IMR-90 (cell line): ENCODE data around the gene CCR8. TPM values are rescaled to one million over a fixed set of nuclear protein-coding genes. Genes with fewer than 3 reads are reported as not detected.

Experiments
- ATAC-seq: fragments of 200-7000 bp; cut with Tn5 transposase; 2 replicates; pipeline ENCODE4 v1.9.1; 2020; ENCODE audit warnings: low read depth, mild to moderate bottlenecking, moderate library complexity
- BruUV-seq: library from RNA; stranded (reverse); fragments of 400-500 nt; replicated peaks from 2 replicates; lab custom pipeline; 2021; lab: Mats Ljungman, UMichigan
- CTCF ChIA-PET: fragments of 300-600 bp; formaldehyde crosslinking; extraction: SDS; loops from one replicate; lab custom pipeline; 2021; ENCODE audit warnings: antibody characterized with exemption; lab: Yijun Ruan, JAX
- POLR2A ChIA-PET: fragments of 300-600 bp; sonication (Branson Sonifier 250); formaldehyde crosslinking; loops from one replicate; lab custom pipeline; 2022; ENCODE audit warnings: antibody characterized with exemption; ENCODE audit not compliant: unreplicated experiment; lab: Charles Lee
- DNase-seq: peaks from one replicate; pipeline ENCODE4 v3.0.0; 2013
- H2AFZ ChIP-seq: replicated peaks from 2 replicates; pipeline ENCODE3; 2013; ENCODE audit warnings: low read length, mild to moderate bottlenecking; ENCODE audit not compliant: poor library complexity
- H2AK5ac ChIP-seq: 2 replicates; pipeline ENCODE4 v1.6.1; 2013; ENCODE audit warnings: low read depth, low read length, inconsistent platforms
- H2AK9ac ChIP-seq: replicated peaks from 2 replicates; pipeline ENCODE3; 2013; ENCODE audit warnings: mild to moderate bottlenecking, low read depth, low read length, moderate library complexity; ENCODE audit not compliant: poor library complexity
- H2BK120ac ChIP-seq: 2 replicates; pipeline ENCODE4 v1.6.1; 2013; ENCODE audit warnings: low read depth, low read length, inconsistent platforms
- H2BK15ac ChIP-seq: 3 replicates; pipeline ENCODE4 v1.6.1; 2013; ENCODE audit warnings: low read depth, low read length, inconsistent platforms
- H2BK20ac ChIP-seq: 2 replicates; pipeline ENCODE4 v1.6.1; 2013; ENCODE audit warnings: low read depth, mild to moderate bottlenecking, inconsistent platforms, low read length, moderate library complexity
- H2BK5ac ChIP-seq: 2 replicates; pipeline ENCODE4 v1.6.1; 2013; ENCODE audit warnings: mild to moderate bottlenecking, low read depth, low read length, inconsistent platforms; ENCODE audit not compliant: poor library complexity, severe bottlenecking
- H3K14ac ChIP-seq: replicated peaks from 2 replicates; pipeline ENCODE4 v1.6.1; 2013; ENCODE audit warnings: low read depth, low read length, inconsistent platforms
- H3K18ac ChIP-seq: 2 replicates; pipeline ENCODE4 v1.6.1; 2013; ENCODE audit warnings: low read depth, low read length, control low read depth
- H3K23ac ChIP-seq: 2 replicates; pipeline ENCODE4 v1.6.1; 2013; ENCODE audit warnings: low read depth, low read length, inconsistent platforms
- H3K27ac ChIP-seq: 2 replicates; pipeline ENCODE4 v1.5.1; 2013; ENCODE audit warnings: mild to moderate bottlenecking, control low read depth, low read length; ENCODE audit not compliant: insufficient read depth
- H3K27me3 ChIP-seq: 2 replicates; pipeline ENCODE4 v1.6.1; 2013; ENCODE audit warnings: low read length; ENCODE audit not compliant: control insufficient read depth, insufficient read depth
- H3K36me3 ChIP-seq: 2 replicates; pipeline ENCODE4 v1.6.1; 2013; ENCODE audit warnings: low read length, mixed read lengths; ENCODE audit not compliant: control insufficient read depth, insufficient read depth
- H3K4ac ChIP-seq: 2 replicates; pipeline ENCODE4 v1.6.1; 2013; ENCODE audit warnings: low read depth, low read length, inconsistent platforms
- H3K4me1 ChIP-seq: 2 replicates; pipeline ENCODE4 v1.6.1; 2013; ENCODE audit warnings: low read length, mixed read lengths; ENCODE audit not compliant: control insufficient read depth, insufficient read depth
- H3K4me2 ChIP-seq: 2 replicates; pipeline ENCODE4 v1.6.1; 2013; ENCODE audit warnings: low read depth, mild to moderate bottlenecking, control low read depth, low read length, moderate library complexity
- H3K4me3 ChIP-seq: 2 replicates; pipeline ENCODE4 v1.5.1; 2013; ENCODE audit warnings: low read depth, mild to moderate bottlenecking, control low read depth, low read length, moderate library complexity; ENCODE audit not compliant: insufficient read depth
- H3K56ac ChIP-seq: 2 replicates; pipeline ENCODE4 v1.6.1; 2013; ENCODE audit warnings: low read length, inconsistent platforms; ENCODE audit not compliant: insufficient read depth; ENCODE audit errors: extremely low read depth
- H3K79me1 ChIP-seq, 2 experiments: 2 replicates each; pipeline ENCODE4 v1.6.1; 2013; ENCODE audit warnings: low read length in 2 of 2, inconsistent platforms in 1 of 2, low read depth in 1 of 2
- H3K9ac ChIP-seq: 2 replicates; pipeline ENCODE4 v1.6.1; 2013; ENCODE audit warnings: low read depth, low read length, control low read depth
- H3K9me1 ChIP-seq: 2 replicates; pipeline ENCODE4 v1.6.1; 2013; ENCODE audit warnings: low read length, inconsistent platforms; ENCODE audit not compliant: insufficient read depth
- H3K9me3 ChIP-seq: 2 replicates; pipeline ENCODE4 v1.6.1; 2013; ENCODE audit warnings: low read length; ENCODE audit not compliant: control insufficient read depth, insufficient read depth
- H4K20me1 ChIP-seq: 2 replicates; pipeline ENCODE4 v1.6.1; 2013; ENCODE audit warnings: low read length, inconsistent platforms; ENCODE audit not compliant: insufficient read depth
- H4K5ac ChIP-seq: 2 replicates; pipeline ENCODE4 v1.6.1; 2013; ENCODE audit warnings: mild to moderate bottlenecking, low read depth, low read length, control low read depth
- H4K8ac ChIP-seq, 2 experiments: 2 replicates each; pipeline ENCODE4 v1.6.1; 2013; ENCODE audit warnings: low read depth in 2 of 2, low read length in 2 of 2, control low read depth in 1 of 2, inconsistent platforms in 1 of 2
- H4K91ac ChIP-seq: 2 replicates; pipeline ENCODE4 v1.6.1; 2013; ENCODE audit warnings: low read depth, low read length, inconsistent platforms; ENCODE audit not compliant: insufficient read depth
- BHLHE40 ChIP-seq: fragments of 150-350 bp; IDR thresholded peaks from 2 replicates; pipeline ENCODE4 v1.6.1; 2016; ENCODE audit warnings: mild to moderate bottlenecking, low read depth, low read length
- CEBPB ChIP-seq: IDR thresholded peaks from 2 replicates; pipeline ENCODE4 v1.6.1; 2012; ENCODE audit warnings: low read depth, low read length, improper control_type of control experiment
- CHD1 ChIP-seq: IDR thresholded peaks from 2 replicates; pipeline ENCODE4 v1.6.1; 2012; ENCODE audit warnings: low read depth, low read length, improper control_type of control experiment
- FOS ChIP-seq: fragments of 150-350 bp; IDR thresholded peaks from 2 replicates; pipeline ENCODE4 v1.6.1; 2016; ENCODE audit warnings: low read depth, low read length
- MAFK ChIP-seq: IDR thresholded peaks from 2 replicates; pipeline ENCODE4 v1.6.1; 2012; ENCODE audit warnings: low read depth, low read length, improper control_type of control experiment
- MAZ ChIP-seq: IDR thresholded peaks from 2 replicates; pipeline ENCODE4 v1.6.1; 2012; ENCODE audit warnings: low read depth, mild to moderate bottlenecking, low read length, improper control_type of control experiment, moderate library complexity, borderline replicate concordance
- MXI1 ChIP-seq: IDR thresholded peaks from 2 replicates; pipeline ENCODE4 v1.6.1; 2012; ENCODE audit warnings: low read depth, mild to moderate bottlenecking, low read length, moderate library complexity, borderline replicate concordance
- NFE2L2 ChIP-seq: fragments of 150-350 bp; IDR thresholded peaks from 2 replicates; pipeline ENCODE4 v1.6.1; 2016; ENCODE audit warnings: low read depth, mild to moderate bottlenecking, low read length
- RAD21 ChIP-seq: IDR thresholded peaks from 2 replicates; pipeline ENCODE4 v1.6.1; 2012; ENCODE audit warnings: low read length, improper control_type of control experiment
- RCOR1 ChIP-seq: IDR thresholded peaks from 2 replicates; pipeline ENCODE4 v1.6.1; 2012; ENCODE audit warnings: mild to moderate bottlenecking, low read length, improper control_type of control experiment; ENCODE audit not compliant: insufficient replicate concordance
- RFX5 ChIP-seq: IDR thresholded peaks from 2 replicates; pipeline ENCODE4 v1.8.0; 2012; ENCODE audit warnings: low read depth, mild to moderate bottlenecking, low read length, moderate library complexity
- SMC3 ChIP-seq: fragments of 150-350 bp; IDR thresholded peaks from 2 replicates; pipeline ENCODE4 v1.6.1; 2016; ENCODE audit warnings: low read depth, mild to moderate bottlenecking, antibody characterized with exemption, low read length, moderate library complexity
- WGBS, 2 experiments: methylation state at CpG; one replicate each; pipeline versions ENCODE4 v1.1.5 to v1.1.7; 2013; ENCODE audit warnings: missing lambda C conversion rate in 2 of 2; ENCODE audit not compliant: insufficient read length in 1 of 2; ENCODE audit errors: extremely low coverage in 2 of 2; 5-methylcytosine and 5-hydroxymethylcytosine counted together
- dilution Hi-C: fragments of 300-500 bp; cut with HindIII; formaldehyde crosslinking; loops from one replicate; pipeline ENCODE4 v1.14.3; 2018; ENCODE audit warnings: low sequenced_read_pairs; ENCODE audit not compliant: unreplicated experiment
- in situ Hi-C: fragments of 300-500 bp; cut with MboI; formaldehyde crosslinking; loops from 3 replicates; pipeline ENCODE4 v1.14.3; 2019; ENCODE audit warnings: low sequenced_read_pairs, inconsistent platforms, mixed read lengths
- intact Hi-C: fragments of 100-400 bp; cut with micrococcal nuclease; formaldehyde crosslinking; loops from 2 replicates; pipeline ENCODE4 v1.10.0; 2022
- polyA plus RNA-seq, 3 experiments: library from polyadenylated mRNA; depleted of rRNA; stranded (reverse); fragments of >200 nt; gene quantifications; 2 replicates each; pipeline ENCODE4 v1.2.3, GENCODE V29; 2012; ENCODE audit warnings: low replicate concordance in 1 of 3
- total RNA-seq: library from RNA; depleted of rRNA; stranded (reverse); fragments of >200 nt; gene quantifications from 2 replicates; pipeline ENCODE4 v1.2.3, GENCODE V29; 2012
- TF ChIP-seq, protein P1 (sequence below): fragments of 150-350 bp; IDR thresholded peaks from 2 replicates; pipeline ENCODE4 v1.6.1; 2017; ENCODE audit warnings: mild to moderate bottlenecking, antibody characterized with exemption, low read length, low read depth
- TF ChIP-seq, protein P2 (sequence below): fragments of 150-350 bp; IDR thresholded peaks from 2 replicates; pipeline ENCODE4 v1.6.1; 2016; ENCODE audit warnings: low read depth, mild to moderate bottlenecking, low read length, moderate library complexity, borderline replicate concordance
- TF ChIP-seq, protein P3 (sequence below): conservative IDR thresholded peaks from 2 replicates; pipeline ENCODE4 v1.5.1; 2012; ENCODE audit warnings: mild to moderate bottlenecking, low read depth, low read length, improper control_type of control experiment

Gene CCR8
- total and polyA plus RNA-seq, 2 of the 4 experiments (the other 2 are of a cell fraction) = not detected

DNA sequence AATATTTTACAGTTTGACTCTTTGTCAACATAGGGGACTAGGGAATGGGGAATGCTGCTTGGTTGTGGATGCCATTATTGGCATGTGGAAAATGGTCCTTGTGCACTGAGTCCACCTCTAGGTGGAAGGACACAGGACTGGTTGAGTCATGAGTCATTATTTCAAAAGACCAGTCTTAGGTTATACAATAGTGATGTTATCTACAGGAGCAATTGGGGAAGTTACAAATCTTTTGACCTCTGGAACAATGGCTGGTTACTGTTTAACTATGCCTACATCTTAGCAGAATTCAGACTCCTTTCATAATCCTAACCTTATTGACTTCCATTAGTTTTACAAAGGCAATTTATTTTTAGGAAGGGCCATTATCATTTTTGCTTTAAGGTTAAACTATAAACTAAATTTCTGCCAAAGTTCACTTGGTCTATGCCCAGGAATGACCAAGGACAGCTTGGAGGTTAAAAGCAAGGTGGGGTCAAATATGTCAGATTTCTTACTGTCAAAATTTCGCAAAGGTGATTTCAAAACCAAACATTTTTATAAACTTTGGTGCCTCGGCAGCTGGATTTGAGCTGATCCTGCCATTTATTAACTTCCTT lies 11.8 kb upstream of the CCR8 start:
- in situ Hi-C loops = no loop called here
- dilution Hi-C loops = no loop called here
- Histone ChIP-seq H4K91ac (no peak overlapping the region), H4K8ac (no peak overlapping the region), H3K4me3 (no peak overlapping the region), H3K36me3 (no peaks in the 10 kb centered on the region), H2AK5ac (no peak overlapping the region), H2BK120ac (no peak overlapping the region), H3K4me1 (no peaks in the 10 kb centered on the region), H3K23ac (no peak overlapping the region), H3K9me1 (no peaks in the 10 kb centered on the region), H3K27me3 (no peaks in the 10 kb centered on the region), H2BK20ac (no peak overlapping the region), H3K79me1 (no peaks in the 10 kb centered on the region), H3K9me3 (no peaks in the 10 kb centered on the region), H2AK9ac (no peak overlapping the region), H3K4me2 (no peak overlapping the region), H4K20me1 (no peaks in the 10 kb centered on the region), H3K56ac (no peak overlapping the region), H3K14ac (no peak overlapping the region), H4K5ac (no peak overlapping the region), H2BK5ac (no peak overlapping the region), H3K18ac (no peak overlapping the region), H3K4ac (no peak overlapping the region), H3K27ac (no peak overlapping the region), H2AFZ (no peak overlapping the region), H3K9ac (no peak overlapping the region), H2BK15ac (no peak overlapping the region)
- BruUV-seq = no TSS peak
- POLR2A ChIA-PET = no interaction called here
- intact Hi-C loops = no loop called here
- no peak for DNase-seq
- CTCF ChIA-PET = no interaction called here
- no CpG with 5 or more reads among the region's 2 CpGs for WGBS, 2 experiments
- no peak for ATAC-seq
- TF ChIP-seq, protein P1, sequence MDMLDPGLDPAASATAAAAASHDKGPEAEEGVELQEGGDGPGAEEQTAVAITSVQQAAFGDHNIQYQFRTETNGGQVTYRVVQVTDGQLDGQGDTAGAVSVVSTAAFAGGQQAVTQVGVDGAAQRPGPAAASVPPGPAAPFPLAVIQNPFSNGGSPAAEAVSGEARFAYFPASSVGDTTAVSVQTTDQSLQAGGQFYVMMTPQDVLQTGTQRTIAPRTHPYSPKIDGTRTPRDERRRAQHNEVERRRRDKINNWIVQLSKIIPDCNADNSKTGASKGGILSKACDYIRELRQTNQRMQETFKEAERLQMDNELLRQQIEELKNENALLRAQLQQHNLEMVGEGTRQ = no peak
- no peak for TF ChIP-seq SMC3
- TF ChIP-seq RCOR1 = no peak
- TF ChIP-seq RAD21 = no peak
- TF ChIP-seq MAFK = no peak
- no peak for TF ChIP-seq RFX5
- no peak for TF ChIP-seq CEBPB
- TF ChIP-seq, protein P2, sequence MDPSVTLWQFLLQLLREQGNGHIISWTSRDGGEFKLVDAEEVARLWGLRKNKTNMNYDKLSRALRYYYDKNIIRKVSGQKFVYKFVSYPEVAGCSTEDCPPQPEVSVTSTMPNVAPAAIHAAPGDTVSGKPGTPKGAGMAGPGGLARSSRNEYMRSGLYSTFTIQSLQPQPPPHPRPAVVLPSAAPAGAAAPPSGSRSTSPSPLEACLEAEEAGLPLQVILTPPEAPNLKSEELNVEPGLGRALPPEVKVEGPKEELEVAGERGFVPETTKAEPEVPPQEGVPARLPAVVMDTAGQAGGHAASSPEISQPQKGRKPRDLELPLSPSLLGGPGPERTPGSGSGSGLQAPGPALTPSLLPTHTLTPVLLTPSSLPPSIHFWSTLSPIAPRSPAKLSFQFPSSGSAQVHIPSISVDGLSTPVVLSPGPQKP = no peak
- no peak for TF ChIP-seq FOS
- TF ChIP-seq CHD1 = no peak
- TF ChIP-seq, protein P3, sequence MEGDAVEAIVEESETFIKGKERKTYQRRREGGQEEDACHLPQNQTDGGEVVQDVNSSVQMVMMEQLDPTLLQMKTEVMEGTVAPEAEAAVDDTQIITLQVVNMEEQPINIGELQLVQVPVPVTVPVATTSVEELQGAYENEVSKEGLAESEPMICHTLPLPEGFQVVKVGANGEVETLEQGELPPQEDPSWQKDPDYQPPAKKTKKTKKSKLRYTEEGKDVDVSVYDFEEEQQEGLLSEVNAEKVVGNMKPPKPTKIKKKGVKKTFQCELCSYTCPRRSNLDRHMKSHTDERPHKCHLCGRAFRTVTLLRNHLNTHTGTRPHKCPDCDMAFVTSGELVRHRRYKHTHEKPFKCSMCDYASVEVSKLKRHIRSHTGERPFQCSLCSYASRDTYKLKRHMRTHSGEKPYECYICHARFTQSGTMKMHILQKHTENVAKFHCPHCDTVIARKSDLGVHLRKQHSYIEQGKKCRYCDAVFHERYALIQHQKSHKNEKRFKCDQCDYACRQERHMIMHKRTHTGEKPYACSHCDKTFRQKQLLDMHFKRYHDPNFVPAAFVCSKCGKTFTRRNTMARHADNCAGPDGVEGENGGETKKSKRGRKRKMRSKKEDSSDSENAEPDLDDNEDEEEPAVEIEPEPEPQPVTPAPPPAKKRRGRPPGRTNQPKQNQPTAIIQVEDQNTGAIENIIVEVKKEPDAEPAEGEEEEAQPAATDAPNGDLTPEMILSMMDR = no peak
- TF ChIP-seq BHLHE40 = no peak
- TF ChIP-seq MXI1 = no peak
- TF ChIP-seq NFE2L2 = no peak
- TF ChIP-seq MAZ = no peak
